ENCODE results near the gene CFD. TPM values are rescaled to one million over a fixed set of nuclear protein-coding genes. Genes with fewer than 3 reads are reported as not detected.

CFD gene
- total RNA-seq, 2 experiments from 2014 or later = 0.17 to 0.25 TPM

- Mint-ChIP-seq H3K27me3 (ENCODE audit: low read depth) (no peaks in the 10 kb centered on the region), H3K9me3 (no peaks in the 10 kb centered on the region), H3K27ac (no peak overlapping the region), H3K4me3 (no peak overlapping the region), H3K4me1 (ENCODE audit: low read depth) (peaks cover 56% of the 10 kb centered on the region), H3K36me3 (ENCODE audit: low read depth) (peaks cover 12% of the 10 kb centered on the region)
- CTCF ChIA-PET = no interaction called here
- intact Hi-C loops (cut with micrococcal nuclease) = no loop called here
- DNase-seq = no peak
These were observed 43.9 kb downstream of the CFD start for GRCh38 chr19:903266-903797.

- Mint-ChIP-seq H3K4me3 (no peak overlapping the region), H3K27ac (no peak overlapping the region), H3K9me3 (no peaks in the 10 kb centered on the region), H3K27me3 (ENCODE audit: low read depth) (no peaks in the 10 kb centered on the region), H3K36me3 (ENCODE audit: low read depth) (peaks cover 13% of the 10 kb centered on the region), H3K4me1 (ENCODE audit: low read depth) (peaks cover 68% of the 10 kb centered on the region)
- intact Hi-C loops (cut with micrococcal nuclease) = no loop called here
- CTCF ChIA-PET = no interaction called here
- DNase-seq = no peak
These were observed 45.1 kb downstream of the CFD start for GRCh38 chr19:904545-904944.

GRCh38 chr19:906480-906879 is 47.0 kb downstream of the CFD start:
- intact Hi-C loops (cut with micrococcal nuclease) = loop anchor here (2.0 to 5.0 kb wide), 4 partner anchors 34 to 346 kb away; partner anchors contain the start of gene GPX4
- Mint-ChIP-seq H3K4me3 (peak overlapping the region; percentile 41), H3K27me3 (ENCODE audit: low read depth) (no peaks in the 10 kb centered on the region), H3K36me3 (ENCODE audit: low read depth) (peaks cover 15% of the 10 kb centered on the region), H3K9me3 (no peaks in the 10 kb centered on the region), H3K4me1 (ENCODE audit: low read depth) (peaks cover 75% of the 10 kb centered on the region), H3K27ac (peak overlapping the region; percentile 97)
- CTCF ChIA-PET = interaction anchor here (1.2 to 3.8 kb wide), 2 partner anchors 13 to 43 kb away, joined by 3 to 17 read pairs; partner anchors contain the start of genes MED16 and RNU6-9
- peak; percentile 78 for DNase-seq

GRCh38 chr19:907183-907853 is 47.9 kb downstream of the CFD start:
- H3K27ac Mint-ChIP-seq = peak overlapping the region; percentile 97
- intact Hi-C loops (cut with micrococcal nuclease) = loop anchor here (2.0 to 5.0 kb wide), 4 partner anchors 35 to 345 kb away; partner anchors contain the start of gene GPX4
- CTCF ChIA-PET = interaction anchor here (0.7 to 3.8 kb wide), 4 partner anchors 13 to 44 kb away, joined by 3 to 17 read pairs (median 3); partner anchors contain the start of genes MED16 and RNU6-9

GRCh38 chr19:911197-912033 is 52.0 kb downstream of the CFD start:
- DNase-seq = no peak
- Mint-ChIP-seq H3K9me3 (no peaks in the 10 kb centered on the region), H3K27ac (peak overlapping the region; percentile 86), H3K36me3 (ENCODE audit: low read depth) (peaks cover 7% of the 10 kb centered on the region), H3K4me1 (ENCODE audit: low read depth) (peaks cover 50% of the 10 kb centered on the region), H3K27me3 (ENCODE audit: low read depth) (no peaks in the 10 kb centered on the region), H3K4me3 (peak overlapping the region; percentile 68)
- CTCF ChIA-PET = no interaction called here
- intact Hi-C loops (cut with micrococcal nuclease) = no loop called here

More at GRCh38 chr19:907183-907853, 47.9 kb downstream of the CFD start:
- H3K36me3 Mint-ChIP-seq (ENCODE audit: low read depth) = peaks cover 15% of the 10 kb centered on the region
- no peaks in the 10 kb centered on the region for H3K9me3 Mint-ChIP-seq
- DNase-seq = peak; percentile 88
- peaks cover 72% of the 10 kb centered on the region for H3K4me1 Mint-ChIP-seq (ENCODE audit: low read depth)
- no peaks in the 10 kb centered on the region for H3K27me3 Mint-ChIP-seq (ENCODE audit: low read depth)
- peak overlapping the region; percentile 41 for H3K4me3 Mint-ChIP-seq

- intact Hi-C loops (cut with micrococcal nuclease) = loop anchor here (1.0 kb wide), 1 partner anchor 19 kb away; the partner anchor contains the start of genes MED16 and RNU6-9
- Mint-ChIP-seq H3K4me1 (ENCODE audit: low read depth) (peaks cover 40% of the 10 kb centered on the region), H3K9me3 (no peaks in the 10 kb centered on the region), H3K36me3 (ENCODE audit: low read depth) (peaks cover 5% of the 10 kb centered on the region), H3K27ac (peak overlapping the region; percentile 85), H3K27me3 (ENCODE audit: low read depth) (no peaks in the 10 kb centered on the region), H3K4me3 (peak overlapping the region; percentile 84)
- DNase-seq = peak; percentile 38
- CTCF ChIA-PET = no interaction called here
These were observed 53.0 kb downstream of the CFD start for GRCh38 chr19:912181-913079.

Small RNA genes lying within 50 kb of the gene (microRNA-seq; reads per million reads assigned to microRNA genes)
- 110 reads per million, percentile 60 among the genes with 10 or more reads in this experiment for gene MIR3187 (ENCODE audit: borderline microRNAs expressed, borderline replicate concordance)

Other genes starting within 250 kb of the CFD start
- 10 to 100 TPM; 63.8 to 65.6 TPM for gene POLRMT, start 226.1 kb upstream of the CFD start, total RNA-seq
- not detected for gene FGF22, start 219.8 kb upstream of the CFD start, total RNA-seq
- 100 to 1,000 TPM in 1 of 2 experiments, 10 to 100 TPM in 1; 99.5 to 108 TPM for gene RNF126, start 196.4 kb upstream of the CFD start, total RNA-seq
- 1 to 10 TPM; 9.3 to 9.8 TPM for gene FSTL3, start 183.3 kb upstream of the CFD start, total RNA-seq
- gene PRSS57, start 164.2 kb upstream of the CFD start, total RNA-seq = not detected
- 1 to 10 TPM in 1 of 2 experiments, under 1 TPM in 1; 0.84 to 1.0 TPM for gene PALM, start 150.7 kb upstream of the CFD start, total RNA-seq
- gene MISP, start 108.6 kb upstream of the CFD start, total RNA-seq = not detected
- gene PTBP1, start 62.2 kb upstream of the CFD start, total RNA-seq = 100 to 1,000 TPM; 510 to 532 TPM
- not detected for gene PLPPR3, start 37.7 kb upstream of the CFD start, total RNA-seq
- gene AZU1, start 31.8 kb upstream of the CFD start, total RNA-seq = not detected
- not detected for gene PRTN3, start 18.7 kb upstream of the CFD start, total RNA-seq
- not detected for gene ELANE, start 7.4 kb upstream of the CFD start, total RNA-seq
- 10 to 100 TPM; 61.3 to 68.1 TPM for gene MED16, start 33.5 kb downstream of the CFD start, total RNA-seq
- gene RNU6-9, start 33.8 kb downstream of the CFD start, total RNA-seq = not detected
- gene R3HDM4, start 53.6 kb downstream of the CFD start, total RNA-seq = 100 to 1,000 TPM; 111 to 120 TPM
- 1 to 10 TPM; 5.3 to 6.6 TPM for gene KISS1R, start 57.7 kb downstream of the CFD start, total RNA-seq
- gene ARID3A, start 66.4 kb downstream of the CFD start, total RNA-seq = 10 to 100 TPM; 23.1 to 28.4 TPM
- gene WDR18, start 124.7 kb downstream of the CFD start, total RNA-seq = 10 to 100 TPM; 77.8 to 82.0 TPM
- gene GRIN3B, start 140.8 kb downstream of the CFD start, total RNA-seq = under 1 TPM in 1 of 2 experiments, not detected in 1; 0.10 TPM
- gene TMEM259, start 161.5 kb downstream of the CFD start, total RNA-seq = 100 to 1,000 TPM; 105 to 109 TPM
- gene RNU6-2, start 161.9 kb downstream of the CFD start, total RNA-seq = not detected
- gene CNN2, start 166.9 kb downstream of the CFD start, total RNA-seq = 100 to 1,000 TPM; 104 TPM
- 10 to 100 TPM; 24.4 to 30.1 TPM for gene ABCA7, start 180.4 kb downstream of the CFD start, total RNA-seq
- gene ARHGAP45, start 207.5 kb downstream of the CFD start, total RNA-seq = 100 to 1,000 TPM; 123 to 136 TPM
- 100 to 1,000 TPM; 238 to 258 TPM for gene POLR2E, start 235.7 kb downstream of the CFD start, total RNA-seq
- gene GPX4, start 244.3 kb downstream of the CFD start, total RNA-seq = 100 to 1,000 TPM; 244 to 253 TPM

All from activated naive CD4-positive, alpha-beta T cell treated with anti-CD3 and anti-CD28 coated beads for 36 hours (primary cell).